Measurements from ENCODE around the gene SS18L1. TPM values are rescaled to one million over a fixed set of nuclear protein-coding genes. Genes with fewer than 3 reads are reported as not detected.

The SS18L1 gene
- total RNA-seq, 1 donor from 2014 or later: 5.5 TPM

DNA sequence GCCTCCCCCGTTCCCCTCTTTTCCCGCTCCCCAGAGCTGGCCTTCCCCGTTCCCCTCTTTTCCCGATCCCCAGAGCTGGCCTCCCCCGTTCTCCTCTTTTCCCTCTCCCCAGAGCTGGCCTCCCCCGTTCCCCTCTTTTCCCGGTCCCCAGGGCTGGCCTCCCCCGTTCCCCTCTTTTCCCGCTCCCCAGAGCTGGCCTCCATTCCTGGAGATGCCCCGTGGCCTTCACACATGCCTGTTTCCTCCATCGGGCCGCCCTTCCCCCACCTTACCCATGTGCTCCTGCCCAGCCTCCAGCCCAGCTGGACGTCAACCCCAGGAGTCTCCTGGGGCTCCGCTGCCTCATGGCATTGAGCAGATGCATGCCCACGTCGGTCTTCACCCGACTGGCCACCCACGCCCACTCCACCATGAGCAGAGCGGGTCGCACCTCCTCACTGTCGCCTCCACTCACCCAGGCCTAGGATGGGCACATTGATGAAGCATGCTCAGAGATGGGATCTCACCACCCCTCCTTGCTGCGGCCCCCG, 8.3 kb downstream of the SS18L1 start:
- DNase-seq (ENCODE audit: low spot score): no peak

GRCh38 chr20:62155428-62156253, 12.1 kb downstream of the SS18L1 start:
- no peak for DNase-seq (ENCODE audit: low spot score)

DNA sequence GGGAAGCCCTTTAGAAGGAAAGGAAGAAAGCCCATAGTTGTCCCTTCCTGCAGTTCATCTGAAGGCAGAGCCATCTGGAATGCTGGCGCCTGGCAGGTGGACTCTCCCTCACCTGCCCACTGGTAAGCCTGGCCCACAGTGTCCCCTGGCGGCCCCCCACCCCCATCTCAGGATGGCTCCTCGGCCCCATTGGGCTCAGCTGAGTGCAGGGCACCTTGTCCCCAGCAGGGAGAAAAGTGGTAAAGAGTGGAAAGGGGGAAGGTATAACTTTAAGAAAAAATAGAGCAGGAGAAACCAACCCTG, 12.6 kb downstream of the SS18L1 start:
- DNase-seq (ENCODE audit: low spot score): no peak

GRCh38 chr20:62156592-62157386, 13.2 kb downstream of the SS18L1 start:
- DNase-seq (ENCODE audit: low spot score): peak; percentile 57

DNA sequence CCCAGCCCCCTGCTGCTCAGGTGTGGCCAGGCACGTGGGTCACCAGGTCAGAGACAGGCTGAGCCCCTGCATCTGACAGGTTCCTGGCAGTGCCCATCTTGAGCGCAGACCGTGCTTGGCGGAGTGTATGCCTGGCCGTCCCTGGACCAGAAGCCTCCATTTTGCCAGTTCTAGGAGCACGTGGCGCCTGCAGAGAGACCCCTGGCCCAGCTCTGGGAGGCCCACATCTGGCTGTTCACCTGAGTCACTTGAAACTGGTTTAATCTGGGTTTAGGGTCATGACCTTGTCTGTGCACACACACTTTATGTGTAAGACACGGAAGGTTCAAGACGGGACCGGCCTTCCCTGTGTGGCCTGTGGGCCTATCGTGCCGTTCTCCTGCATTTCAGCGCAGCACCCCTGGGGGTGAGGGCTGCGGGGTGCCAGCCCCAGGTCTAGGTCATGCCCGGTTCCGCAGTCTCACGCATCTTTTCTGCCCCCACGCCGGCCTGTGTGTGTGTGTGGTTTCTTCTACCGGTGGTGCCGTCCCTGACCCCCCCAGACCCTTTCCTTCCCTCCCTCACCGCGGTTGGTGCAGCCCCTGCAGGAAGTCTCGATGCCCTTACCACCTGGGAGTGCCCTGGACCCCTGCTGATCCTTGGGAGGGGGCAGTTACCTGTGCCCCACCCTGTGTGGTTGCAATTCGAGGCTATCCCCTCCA, 14.0 kb downstream of the SS18L1 start:
- DNase-seq (ENCODE audit: low spot score): no peak

GRCh38 chr20:62158088-62158400, 14.5 kb downstream of the SS18L1 start:
- no peak for DNase-seq (ENCODE audit: low spot score)

- DNase-seq (ENCODE audit: low spot score): no peak
These were observed 15.0 kb downstream of the SS18L1 start for GRCh38 chr20:62158541-62158940.

DNA sequence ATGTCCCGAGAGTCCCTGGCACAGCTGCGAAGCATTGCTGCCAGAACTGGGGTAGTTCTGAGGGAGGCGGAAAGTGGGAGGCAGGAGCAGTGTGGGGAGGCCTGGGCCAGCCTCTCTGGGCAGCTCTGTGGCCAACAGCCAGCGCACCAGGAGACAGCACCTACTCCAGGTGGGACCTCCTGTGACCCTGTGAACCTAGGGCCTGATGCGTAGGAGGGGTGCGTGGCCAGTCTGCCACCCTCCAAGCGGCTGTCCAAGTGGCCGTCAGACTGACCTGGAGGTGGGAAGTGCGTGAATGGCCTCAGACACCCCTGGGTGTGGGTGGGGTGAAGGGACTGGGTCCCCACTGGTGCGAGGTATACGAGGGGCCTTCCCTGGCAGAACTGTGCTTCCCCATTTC, 15.5 kb downstream of the SS18L1 start:
- DNase-seq (ENCODE audit: low spot score): no peak

DNA sequence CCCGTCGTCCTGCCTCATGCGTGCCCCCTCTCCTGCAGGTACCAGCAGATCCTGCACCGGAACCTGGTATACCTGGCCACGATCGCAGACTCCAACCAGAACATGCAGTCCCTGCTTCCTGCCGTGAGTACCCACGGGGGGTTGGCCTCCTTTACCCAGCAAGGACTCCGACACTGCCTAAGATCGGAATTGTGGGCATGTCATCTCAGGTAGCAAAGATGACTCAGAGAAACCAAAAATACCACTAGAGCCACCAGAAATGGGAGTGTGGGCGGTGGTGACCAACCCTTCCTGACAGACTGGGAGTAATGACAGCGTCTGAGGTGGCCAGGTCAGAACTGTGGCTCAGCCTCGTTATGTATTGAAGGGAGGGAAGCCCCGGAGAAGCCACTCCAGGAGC, 16.3 kb downstream of the SS18L1 start:
- DNase-seq (ENCODE audit: low spot score): no peak

GRCh38 chr20:62160253-62160652, 16.7 kb downstream of the SS18L1 start:
- no peak for DNase-seq (ENCODE audit: low spot score)

GRCh38 chr20:62160876-62161275, 17.3 kb downstream of the SS18L1 start:
- no peak for DNase-seq (ENCODE audit: low spot score)

DNA sequence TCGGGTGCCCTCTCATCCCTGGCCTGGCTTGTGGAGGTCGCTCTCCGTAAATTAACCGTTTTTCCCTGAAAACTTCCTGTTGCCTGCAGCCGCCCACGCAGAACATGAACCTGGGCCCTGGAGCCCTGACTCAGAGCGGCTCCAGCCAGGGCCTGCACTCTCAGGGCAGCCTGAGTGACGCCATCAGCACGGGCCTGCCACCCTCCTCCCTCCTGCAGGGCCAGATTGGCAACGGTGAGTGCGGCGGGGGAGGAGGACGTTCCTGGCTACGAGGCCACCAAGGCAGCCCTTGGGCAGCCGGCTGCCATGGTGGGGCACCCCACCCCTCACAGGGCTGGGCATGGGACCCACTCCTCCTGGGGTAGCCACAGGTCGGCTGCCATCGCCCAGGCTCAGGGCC, 17.8 kb downstream of the SS18L1 start:
- no peak for DNase-seq (ENCODE audit: low spot score)

GRCh38 chr20:62162765-62163484, 19.4 kb downstream of the SS18L1 start:
- DNase-seq (ENCODE audit: low spot score): no peak

- no peak for DNase-seq (ENCODE audit: low spot score)
These were observed 19.9 kb downstream of the SS18L1 start for GRCh38 chr20:62163485-62163865.

DNA sequence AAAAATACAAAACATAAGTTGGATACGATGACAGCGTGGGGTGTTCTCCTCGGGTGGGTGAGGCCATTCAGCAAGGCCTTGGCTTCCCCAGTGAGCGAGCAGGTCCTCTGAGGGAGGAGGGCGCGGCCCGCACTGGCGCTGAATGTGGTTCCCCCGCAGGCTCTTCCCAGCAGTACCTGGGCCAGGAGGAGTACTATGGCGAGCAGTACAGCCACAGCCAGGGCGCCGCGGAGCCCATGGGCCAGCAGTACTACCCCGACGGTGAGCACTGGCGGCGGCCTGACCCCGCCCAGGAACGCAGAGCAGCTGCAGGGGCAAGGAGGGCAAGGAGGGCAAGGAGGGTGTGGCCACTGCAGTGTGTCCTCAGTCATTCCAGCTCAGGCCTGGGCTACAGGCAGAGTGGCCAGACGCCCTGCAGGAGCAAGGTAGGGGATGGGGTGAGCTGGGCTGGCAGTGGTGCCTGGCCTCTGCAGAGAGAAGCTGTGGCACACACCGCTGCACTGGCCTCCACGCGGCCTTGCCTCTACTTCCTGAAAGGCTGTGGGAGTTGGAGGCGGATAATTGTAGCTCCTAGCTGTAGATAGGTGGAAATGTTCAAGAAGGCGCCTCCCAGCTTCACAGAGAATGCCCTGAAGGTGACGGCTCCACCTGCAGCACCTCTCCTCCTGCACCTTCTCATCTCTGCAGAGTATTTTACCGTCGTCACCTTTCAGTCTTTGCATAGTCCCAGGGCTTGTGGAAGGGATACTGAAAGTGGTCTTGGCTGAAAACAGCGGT, 20.6 kb downstream of the SS18L1 start:
- DNase-seq (ENCODE audit: low spot score): no peak

GRCh38 chr20:62164879-62165761, 21.6 kb downstream of the SS18L1 start:
- DNase-seq (ENCODE audit: low spot score): no peak

GRCh38 chr20:62165762-62166399, 22.3 kb downstream of the SS18L1 start:
- no peak for DNase-seq (ENCODE audit: low spot score)

GRCh38 chr20:62167474-62167873, 23.9 kb downstream of the SS18L1 start:
- DNase-seq (ENCODE audit: low spot score): no peak

DNA sequence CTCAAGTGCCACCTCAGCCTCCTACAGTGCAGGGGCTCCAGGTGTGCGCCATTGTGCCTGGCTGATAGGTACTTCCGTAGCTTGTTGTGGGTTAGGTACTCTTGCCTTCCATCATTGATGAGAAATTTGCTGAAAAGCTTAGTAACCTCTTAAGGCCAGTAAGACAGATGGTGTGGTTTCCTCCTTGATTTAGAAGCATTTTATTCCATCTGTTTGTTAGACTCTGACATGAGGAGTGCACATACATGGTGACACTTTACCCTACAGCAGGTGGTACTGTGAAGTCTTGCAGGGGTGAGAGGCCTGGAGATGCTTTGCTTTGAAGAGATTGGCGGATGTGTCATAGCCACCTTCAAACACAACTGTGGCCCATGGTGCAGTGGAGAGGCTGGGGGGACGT, 24.5 kb downstream of the SS18L1 start:
- no peak for DNase-seq (ENCODE audit: low spot score)

Measured in umbilical cord (tissue), 2 donors.